Measurements from ENCODE around the gene TMCO2.

TMCO2 gene

DNA sequence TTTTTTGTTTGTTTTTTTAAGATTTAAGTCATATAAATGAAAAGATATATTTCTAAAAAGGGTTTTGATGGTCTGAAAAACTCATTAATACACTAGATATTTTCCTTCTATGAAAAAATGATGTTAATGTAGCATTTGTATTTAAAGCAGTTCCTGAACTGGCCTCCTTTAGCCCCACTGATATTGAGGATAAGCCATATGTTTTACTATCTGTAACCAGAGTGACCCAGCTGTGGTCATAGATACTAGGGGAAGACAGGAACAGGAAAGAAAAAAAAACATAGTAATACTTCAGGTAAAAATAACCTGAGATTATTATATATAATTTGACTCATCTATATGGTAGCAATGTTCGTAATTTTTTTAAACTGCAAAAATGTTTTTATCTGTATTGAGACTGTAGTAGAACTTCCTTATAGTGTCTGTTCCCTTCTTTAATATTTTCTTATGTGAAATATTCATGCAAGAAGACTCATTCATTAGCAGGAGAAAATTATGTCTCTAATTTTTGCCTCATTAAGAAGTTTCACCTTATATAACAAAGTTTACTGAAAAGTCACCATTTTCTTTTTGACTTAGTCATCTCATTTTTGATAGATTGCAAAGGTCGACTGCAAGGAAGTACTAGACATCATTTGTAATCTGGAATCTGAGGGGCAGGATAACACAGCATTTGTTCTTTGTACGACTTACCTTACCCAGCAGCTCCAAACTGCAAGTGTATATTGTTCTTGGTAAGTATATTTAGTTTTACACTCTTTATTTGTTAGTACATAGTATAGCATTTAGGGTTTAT lies 25.6 kb upstream of the TMCO2 start:
- DNase-seq = no peak
- no peak for TF ChIP-seq CTCF (IDR thresholded peaks at IDR 0.05; ENCODE audit: low read depth, low read length)
- Histone ChIP-seq H3K36me3 (peaks cover 11% of the 10 kb centered on the region), H3K27ac (no peak overlapping the region), H3K4me3 (ENCODE audit: low read depth, low read length) (no peak overlapping the region), H3K9me3 (ENCODE audit: severe bottlenecking) (no peaks in the 10 kb centered on the region), H3K27me3 (ENCODE audit: insufficient read depth, low read depth, severe bottlenecking) (no peaks in the 10 kb centered on the region)

DNA sequence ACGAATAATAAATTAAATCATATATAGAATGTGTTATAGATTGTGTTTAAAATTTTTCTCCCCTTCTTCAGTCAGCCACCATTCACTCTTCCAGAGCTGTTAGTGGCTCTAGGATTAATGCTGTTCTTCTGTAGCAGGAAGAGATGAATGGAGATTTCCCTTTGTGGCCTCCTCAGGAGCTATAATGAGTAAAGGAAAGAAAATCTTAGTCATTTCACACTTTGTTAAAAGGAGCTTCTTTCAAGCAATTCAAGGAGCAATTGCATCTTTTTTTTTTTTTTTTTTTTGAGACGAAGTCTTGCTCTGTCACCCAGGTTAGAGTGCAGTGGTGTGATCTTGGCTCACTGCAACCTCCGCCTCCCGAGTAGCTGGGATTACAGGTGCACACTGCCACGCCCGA lies 23.7 kb upstream of the TMCO2 start:
- TF ChIP-seq CTCF (IDR thresholded peaks at IDR 0.05; ENCODE audit: low read depth, low read length) = no peak
- Histone ChIP-seq H3K36me3 (peaks cover 11% of the 10 kb centered on the region), H3K27me3 (ENCODE audit: insufficient read depth, low read depth, severe bottlenecking) (no peaks in the 10 kb centered on the region), H3K27ac (no peak overlapping the region), H3K9me3 (ENCODE audit: severe bottlenecking) (no peaks in the 10 kb centered on the region), H3K4me3 (ENCODE audit: low read depth, low read length) (no peak overlapping the region)
- no peak for DNase-seq

- H3K36me3 ChIP-seq = peaks cover 17% of the 10 kb centered on the region
- TF ChIP-seq CTCF (IDR thresholded peaks at IDR 0.05; ENCODE audit: low read depth, low read length) = no peak
- DNase-seq = no peak
Measured at GRCh38 chr1:40226192-40226591, 21.5 kb upstream of the TMCO2 start.

DNA sequence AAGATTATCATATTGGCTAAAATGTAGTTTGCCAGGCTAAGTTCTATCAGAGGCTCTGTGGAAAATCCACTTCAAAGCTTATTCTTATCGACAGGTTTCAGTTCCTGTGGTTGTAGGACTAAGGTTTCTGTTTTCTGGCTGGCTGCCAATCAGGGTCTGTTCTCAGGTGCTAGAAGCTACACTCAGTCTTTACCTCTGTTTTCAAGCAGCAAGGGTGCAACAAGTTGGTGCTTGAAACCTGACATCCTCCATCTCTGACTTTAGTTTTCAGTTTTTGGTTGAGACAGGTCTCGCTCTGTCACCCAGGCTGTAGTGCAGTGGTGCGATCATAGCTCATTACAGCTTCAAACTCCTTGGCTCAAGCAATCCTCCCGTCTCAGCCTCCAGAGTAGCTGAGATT lies 15.3 kb upstream of the TMCO2 start:
- TF ChIP-seq CTCF (IDR thresholded peaks at IDR 0.05; ENCODE audit: low read depth, low read length) = no peak
- no peaks in the 10 kb centered on the region for H3K9me3 ChIP-seq (ENCODE audit: severe bottlenecking)
- no peak overlapping the region for H3K27ac ChIP-seq
- H3K4me3 ChIP-seq (ENCODE audit: low read depth, low read length) = no peak overlapping the region
- DNase-seq = no peak
- H3K27me3 ChIP-seq (ENCODE audit: insufficient read depth, low read depth, severe bottlenecking) = no peaks in the 10 kb centered on the region
- peaks cover 57% of the 10 kb centered on the region for H3K36me3 ChIP-seq

More at GRCh38 chr1:40226192-40226591, 21.5 kb upstream of the TMCO2 start:
- Histone ChIP-seq H3K27me3 (ENCODE audit: insufficient read depth, low read depth, severe bottlenecking) (no peaks in the 10 kb centered on the region), H3K27ac (no peak overlapping the region), H3K4me3 (ENCODE audit: low read depth, low read length) (no peak overlapping the region), H3K9me3 (ENCODE audit: severe bottlenecking) (no peaks in the 10 kb centered on the region)

DNA sequence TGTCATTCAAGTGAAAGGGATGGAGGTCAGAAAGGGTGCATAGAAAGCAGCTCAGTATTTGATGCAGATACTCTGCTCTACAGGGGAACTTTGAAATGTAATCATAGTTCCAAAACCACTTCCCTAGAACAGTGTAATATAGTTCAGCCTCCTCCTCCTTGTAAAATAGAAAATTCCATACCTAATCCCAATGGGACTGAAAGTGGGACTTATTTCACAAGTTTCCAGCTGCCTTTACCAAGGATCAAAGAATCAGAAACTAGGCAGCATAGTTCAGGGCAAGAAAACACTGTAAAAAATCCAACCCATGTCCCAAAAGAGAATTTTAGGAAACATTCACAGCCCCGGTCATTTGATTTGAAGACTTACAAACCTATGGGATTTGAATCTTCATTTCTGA lies 8.1 kb upstream of the TMCO2 start:
- peaks cover 38% of the 10 kb centered on the region for H3K36me3 ChIP-seq

More for the DNA sequence above, 8.1 kb upstream of the TMCO2 start:
- DNase-seq = no peak
- H3K4me3 ChIP-seq (ENCODE audit: low read depth, low read length) = no peak overlapping the region
- H3K9me3 ChIP-seq (ENCODE audit: severe bottlenecking) = no peaks in the 10 kb centered on the region
- TF ChIP-seq CTCF (IDR thresholded peaks at IDR 0.05; ENCODE audit: low read depth, low read length) = no peak
- no peak overlapping the region for H3K27ac ChIP-seq
- no peaks in the 10 kb centered on the region for H3K27me3 ChIP-seq (ENCODE audit: insufficient read depth, low read depth, severe bottlenecking)
